ENCODE results near the gene DHDDS. TPM values are rescaled to one million over a fixed set of nuclear protein-coding genes. Genes with fewer than 3 reads are reported as not detected.

The DHDDS gene
- total RNA-seq, 1 experiment from 2014 or later = 41.4 TPM

- peaks cover 18% of the 10 kb centered on the region for H3K79me2 ChIP-seq (ENCODE audit: low read depth)
- H3K4me1 ChIP-seq (replicated peaks; ENCODE audit: insufficient read depth) = peaks cover 21% of the 10 kb centered on the region
- H3K4me2 ChIP-seq = no peak overlapping the region
- H3K27me3 ChIP-seq (ENCODE audit: insufficient read depth, low read depth) = no peaks in the 10 kb centered on the region
- BruUV-seq (replicated peaks) = no TSS peak
- TF ChIP-seq CTCF (conservative IDR thresholded peaks at IDR 0.05) (no peak), EZH2 (IDR thresholded peaks at IDR 0.05; ENCODE audit: low read depth) (no peak)
- H3K36me3 ChIP-seq (ENCODE audit: low read depth) = peaks cover 18% of the 10 kb centered on the region
- no peaks in the 10 kb centered on the region for H3K9me2 ChIP-seq (ENCODE audit: insufficient read depth)
- no peak for DNase-seq
- ChIA-PET POLR2A (ENCODE audit: unreplicated experiment) (no interaction called here), CTCF (no interaction called here)
- H3K4me3 ChIP-seq = no peak overlapping the region
- peaks cover 24% of the 10 kb centered on the region; the same call in 1 of the 2 replicates for H3F3A ChIP-seq (ENCODE audit: insufficient read depth, low read depth)
- intact Hi-C loops (cut with micrococcal nuclease; ENCODE audit: unreplicated experiment) = no loop called here
- H4K20me1 ChIP-seq (ENCODE audit: insufficient read depth) = peaks cover 19% of the 10 kb centered on the region
- H3K9me3 ChIP-seq (ENCODE audit: insufficient read depth, low read depth) = no peaks in the 10 kb centered on the region
- no peak overlapping the region for H2AFZ ChIP-seq
- no peak overlapping the region for H3K27ac ChIP-seq
Measured at GRCh38 chr1:26475989-26476388, 43.9 kb downstream of the DHDDS start.

GRCh38 chr1:26476958-26477357 lies 44.8 kb downstream of the DHDDS start:
- Histone ChIP-seq H3K79me2 (ENCODE audit: low read depth) (peaks cover 18% of the 10 kb centered on the region), H3K4me1 (replicated peaks; ENCODE audit: insufficient read depth) (peaks cover 12% of the 10 kb centered on the region; the same call in 1 of the 2 replicates), H3K9me2 (ENCODE audit: insufficient read depth) (no peaks in the 10 kb centered on the region), H3K36me3 (ENCODE audit: low read depth) (peaks cover 18% of the 10 kb centered on the region), H4K20me1 (ENCODE audit: insufficient read depth) (peaks cover 19% of the 10 kb centered on the region), H3K9me3 (ENCODE audit: insufficient read depth, low read depth) (no peaks in the 10 kb centered on the region), H2AFZ (no peak overlapping the region), H3K4me2 (no peak overlapping the region), H3K27ac (no peak overlapping the region), H3K4me3 (no peak overlapping the region), H3F3A (ENCODE audit: insufficient read depth, low read depth) (peaks cover 27% of the 10 kb centered on the region; the same call in 1 of the 2 replicates), H3K27me3 (ENCODE audit: insufficient read depth, low read depth) (no peaks in the 10 kb centered on the region)
- ChIA-PET CTCF (no interaction called here), POLR2A (ENCODE audit: unreplicated experiment) (interaction anchor here (0.6 kb wide), 1 partner anchor 106 kb away, joined by 4 read pairs; no protein-coding TSS in a partner anchor)
- intact Hi-C loops (cut with micrococcal nuclease; ENCODE audit: unreplicated experiment) = no loop called here
- TF ChIP-seq CTCF (conservative IDR thresholded peaks at IDR 0.05) (no peak), EZH2 (IDR thresholded peaks at IDR 0.05; ENCODE audit: low read depth) (no peak)
- no peak for DNase-seq
- no TSS peak for BruUV-seq (replicated peaks)

GRCh38 chr1:26477446-26478152 lies 45.5 kb downstream of the DHDDS start:
- Histone ChIP-seq H3K36me3 (ENCODE audit: low read depth) (peaks cover 18% of the 10 kb centered on the region), H3F3A (ENCODE audit: insufficient read depth, low read depth) (peaks cover 33% of the 10 kb centered on the region; the same call in 1 of the 2 replicates), H3K4me2 (no peak overlapping the region), H3K79me2 (ENCODE audit: low read depth) (peaks cover 18% of the 10 kb centered on the region), H3K4me1 (replicated peaks; ENCODE audit: insufficient read depth) (peaks cover 12% of the 10 kb centered on the region; the same call in 1 of the 2 replicates), H3K9me3 (ENCODE audit: insufficient read depth, low read depth) (no peaks in the 10 kb centered on the region), H4K20me1 (ENCODE audit: insufficient read depth) (peaks cover 19% of the 10 kb centered on the region), H2AFZ (no peak overlapping the region), H3K4me3 (no peak overlapping the region), H3K27me3 (ENCODE audit: insufficient read depth, low read depth) (no peaks in the 10 kb centered on the region), H3K9me2 (ENCODE audit: insufficient read depth) (no peaks in the 10 kb centered on the region), H3K27ac (no peak overlapping the region)
- intact Hi-C loops (cut with micrococcal nuclease; ENCODE audit: unreplicated experiment) = no loop called here
- TF ChIP-seq CTCF (conservative IDR thresholded peaks at IDR 0.05) = no peak
- TF ChIP-seq EZH2 (IDR thresholded peaks at IDR 0.05; ENCODE audit: low read depth) = no peak
- ChIA-PET POLR2A (ENCODE audit: unreplicated experiment) (interaction anchor here (0.6 kb wide), 1 partner anchor 107 kb away, joined by 4 read pairs; no protein-coding TSS in a partner anchor), CTCF (no interaction called here)
- BruUV-seq (replicated peaks) = no TSS peak
- DNase-seq = no peak
